ENCODE data around the gene PTPN6. TPM values are rescaled to one million over a fixed set of nuclear protein-coding genes. Genes with fewer than 3 reads are reported as not detected.

The PTPN6 gene
- total RNA-seq, 1 donor from 2014 or later, result 0.65 TPM

DNA sequence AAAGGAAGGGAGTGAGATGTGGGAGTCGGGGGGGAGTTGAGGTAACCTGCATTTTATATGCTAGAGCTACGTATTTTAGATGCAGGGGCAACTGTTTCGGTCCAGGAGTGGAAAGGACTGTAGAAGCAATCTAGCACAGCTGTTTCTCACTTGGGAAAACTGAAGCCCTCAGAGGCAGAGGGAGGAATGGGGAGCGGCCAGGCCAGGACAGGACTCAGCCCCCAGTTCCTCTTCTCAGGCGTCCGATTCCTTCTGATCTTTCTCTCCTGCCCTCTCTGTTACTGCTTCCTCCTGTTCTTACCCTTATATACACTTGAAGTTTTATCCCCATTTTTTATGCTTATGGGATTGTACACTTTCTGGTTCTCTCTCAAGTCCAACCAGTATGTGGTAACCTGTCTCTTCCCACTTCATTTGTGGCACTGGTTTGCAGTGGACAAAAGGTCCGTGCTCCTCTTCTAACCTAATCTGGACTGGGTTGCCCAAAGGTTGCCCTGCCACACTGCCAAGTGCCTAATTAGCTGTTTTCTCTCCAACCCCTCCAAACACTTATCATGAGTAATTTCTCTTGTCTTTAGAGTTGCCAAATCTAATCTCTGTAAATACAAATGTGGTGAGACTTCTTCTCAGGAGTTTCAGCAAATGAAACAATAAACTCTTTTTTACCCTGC lies 50.9 kb downstream of the PTPN6 start:
- Mint-ChIP-seq H3K36me3 (ENCODE audit: low read depth) (peaks cover 4% of the 10 kb centered on the region), H3K9me3 (ENCODE audit: low read depth) (no peaks in the 10 kb centered on the region), H3K27me3 (ENCODE audit: low read depth) (no peaks in the 10 kb centered on the region), H3K4me1 (ENCODE audit: low read depth) (peaks cover 2% of the 10 kb centered on the region), H3K27ac (ENCODE audit: unreplicated experiment) (no peak overlapping the region), H3K4me3 (ENCODE audit: unreplicated experiment) (no peak overlapping the region)
- TF ChIP-seq CTCF (IDR thresholded peaks at IDR 0.05), result no peak
- no peak for DNase-seq (ENCODE audit: low spot score)

- no peaks in the 10 kb centered on the region for H3K9me3 Mint-ChIP-seq (ENCODE audit: low read depth)
Observed at GRCh38 chr12:7004287-7004803, 53.2 kb downstream of the PTPN6 start.

DNA sequence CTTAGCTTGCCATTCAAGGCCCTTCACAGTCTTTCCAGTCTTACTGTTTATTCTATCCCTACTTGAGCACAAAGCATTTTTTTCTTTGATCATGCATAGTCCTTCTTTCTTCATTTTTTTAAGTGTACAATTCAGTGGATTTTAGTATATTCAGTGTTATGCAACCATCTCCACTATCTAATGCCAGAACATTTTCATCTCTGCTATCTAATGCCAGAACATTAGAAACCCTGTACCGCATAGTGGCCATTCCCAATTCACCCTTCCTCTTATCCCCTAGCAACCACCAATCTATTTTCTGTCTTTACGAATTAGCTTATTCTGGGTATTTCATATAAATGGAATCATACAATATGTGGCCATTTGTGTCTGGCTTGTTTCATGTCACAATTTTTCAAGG lies 53.7 kb downstream of the PTPN6 start:
- Mint-ChIP-seq H3K27ac (ENCODE audit: unreplicated experiment) (no peak overlapping the region), H3K4me3 (ENCODE audit: unreplicated experiment) (no peak overlapping the region), H3K4me1 (ENCODE audit: low read depth) (peaks cover 2% of the 10 kb centered on the region), H3K9me3 (ENCODE audit: low read depth) (no peaks in the 10 kb centered on the region), H3K36me3 (ENCODE audit: low read depth) (no peaks in the 10 kb centered on the region), H3K27me3 (ENCODE audit: low read depth) (no peaks in the 10 kb centered on the region)
- no peak for DNase-seq (ENCODE audit: low spot score)
- no peak for TF ChIP-seq CTCF (IDR thresholded peaks at IDR 0.05)

More at GRCh38 chr12:7004287-7004803, 53.2 kb downstream of the PTPN6 start:
- no peaks in the 10 kb centered on the region for H3K27me3 Mint-ChIP-seq (ENCODE audit: low read depth)
- no peak for DNase-seq (ENCODE audit: low spot score)
- no peak overlapping the region for H3K4me3 Mint-ChIP-seq (ENCODE audit: unreplicated experiment)
- TF ChIP-seq CTCF (IDR thresholded peaks at IDR 0.05), result no peak
- H3K36me3 Mint-ChIP-seq (ENCODE audit: low read depth), result no peaks in the 10 kb centered on the region
- peaks cover 2% of the 10 kb centered on the region for H3K4me1 Mint-ChIP-seq (ENCODE audit: low read depth)
- H3K27ac Mint-ChIP-seq (ENCODE audit: unreplicated experiment), result no peak overlapping the region

GRCh38 chr12:7005311-7005710 lies 54.2 kb downstream of the PTPN6 start:
- Mint-ChIP-seq H3K9me3 (ENCODE audit: low read depth) (no peaks in the 10 kb centered on the region), H3K4me1 (ENCODE audit: low read depth) (peaks cover 2% of the 10 kb centered on the region), H3K4me3 (ENCODE audit: unreplicated experiment) (no peak overlapping the region), H3K36me3 (ENCODE audit: low read depth) (peaks cover 3% of the 10 kb centered on the region), H3K27me3 (ENCODE audit: low read depth) (no peaks in the 10 kb centered on the region), H3K27ac (ENCODE audit: unreplicated experiment) (no peak overlapping the region)
- DNase-seq (ENCODE audit: low spot score), result no peak
- no peak for TF ChIP-seq CTCF (IDR thresholded peaks at IDR 0.05)

DNA sequence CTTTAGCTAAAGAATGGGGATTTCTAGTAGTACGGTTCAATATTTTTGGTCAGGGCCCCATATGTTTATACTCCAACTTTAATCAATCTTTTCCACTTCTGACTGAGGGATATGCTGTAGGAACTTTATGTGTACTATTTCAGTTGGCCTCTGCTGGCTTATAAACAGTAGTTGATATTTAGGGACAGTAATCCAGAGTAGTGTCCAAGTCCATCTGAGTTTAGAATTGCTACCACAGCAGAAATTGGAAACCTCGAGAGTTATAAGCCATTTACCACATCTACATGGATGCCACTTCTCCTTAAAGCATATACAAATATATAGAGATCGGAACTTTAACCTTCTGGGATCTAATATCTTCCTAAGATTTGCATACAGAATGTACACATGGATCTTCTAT lies 55.5 kb downstream of the PTPN6 start:
- Mint-ChIP-seq H3K27me3 (ENCODE audit: low read depth) (no peaks in the 10 kb centered on the region), H3K4me3 (ENCODE audit: unreplicated experiment) (no peak overlapping the region), H3K9me3 (ENCODE audit: low read depth) (no peaks in the 10 kb centered on the region), H3K36me3 (ENCODE audit: low read depth) (peaks cover 3% of the 10 kb centered on the region), H3K4me1 (ENCODE audit: low read depth) (peaks cover 2% of the 10 kb centered on the region), H3K27ac (ENCODE audit: unreplicated experiment) (no peak overlapping the region)
- TF ChIP-seq CTCF (IDR thresholded peaks at IDR 0.05), result no peak
- DNase-seq (ENCODE audit: low spot score), result no peak
